C4-2B (cell line): ENCODE measurements around the gene PNPLA2.

ENCODE experiments used
- ZFX ChIP-seq: fragments of 450-650 bp; IDR thresholded peaks from 2 replicates; pipeline ENCODE4 v1.6.1; 2017
- TF ChIP-seq, protein P1 (sequence below): fragments of 450-650 bp; conservative IDR thresholded peaks from 2 replicates; pipeline ENCODE4 v1.5.1; 2017; ENCODE audit warnings: mild to moderate bottlenecking

DNA sequence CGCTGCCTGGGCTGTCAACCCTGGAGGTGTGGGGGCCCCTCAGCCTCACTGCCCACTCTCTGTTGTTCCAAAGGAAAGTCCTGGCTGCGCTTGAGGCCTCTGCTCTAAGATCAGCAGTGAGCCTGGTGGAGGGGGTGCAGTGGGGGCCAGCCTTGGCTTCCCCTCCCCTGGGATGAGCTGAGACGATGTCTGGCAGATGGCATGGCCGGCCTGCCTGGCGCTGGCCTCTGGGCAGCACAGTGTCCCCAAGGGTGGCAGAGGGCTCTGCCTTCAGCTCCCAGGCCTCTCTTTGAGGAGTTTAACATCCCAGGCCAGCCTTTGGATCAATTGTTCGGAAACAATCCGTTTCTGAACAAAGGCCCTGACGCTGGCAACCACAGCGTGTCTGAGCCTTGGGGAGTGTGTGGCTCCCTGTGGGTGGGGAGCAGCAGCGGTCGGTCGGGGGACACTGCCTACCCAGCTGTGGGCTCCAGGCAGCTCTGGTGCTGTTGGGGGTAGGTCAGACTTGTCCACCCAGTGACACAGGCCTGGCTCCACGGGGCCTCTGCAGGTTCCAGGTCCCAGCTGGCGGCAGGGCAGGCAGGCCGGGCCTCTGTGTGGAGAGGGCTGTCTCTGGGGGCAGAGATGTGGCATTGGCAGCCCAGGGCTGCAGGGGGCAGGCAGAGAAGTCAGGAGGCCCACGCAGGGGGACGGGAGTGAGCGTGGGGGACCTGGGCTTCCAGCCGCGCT, 36.1 kb downstream of the PNPLA2 start:
- TF ChIP-seq, protein P1, sequence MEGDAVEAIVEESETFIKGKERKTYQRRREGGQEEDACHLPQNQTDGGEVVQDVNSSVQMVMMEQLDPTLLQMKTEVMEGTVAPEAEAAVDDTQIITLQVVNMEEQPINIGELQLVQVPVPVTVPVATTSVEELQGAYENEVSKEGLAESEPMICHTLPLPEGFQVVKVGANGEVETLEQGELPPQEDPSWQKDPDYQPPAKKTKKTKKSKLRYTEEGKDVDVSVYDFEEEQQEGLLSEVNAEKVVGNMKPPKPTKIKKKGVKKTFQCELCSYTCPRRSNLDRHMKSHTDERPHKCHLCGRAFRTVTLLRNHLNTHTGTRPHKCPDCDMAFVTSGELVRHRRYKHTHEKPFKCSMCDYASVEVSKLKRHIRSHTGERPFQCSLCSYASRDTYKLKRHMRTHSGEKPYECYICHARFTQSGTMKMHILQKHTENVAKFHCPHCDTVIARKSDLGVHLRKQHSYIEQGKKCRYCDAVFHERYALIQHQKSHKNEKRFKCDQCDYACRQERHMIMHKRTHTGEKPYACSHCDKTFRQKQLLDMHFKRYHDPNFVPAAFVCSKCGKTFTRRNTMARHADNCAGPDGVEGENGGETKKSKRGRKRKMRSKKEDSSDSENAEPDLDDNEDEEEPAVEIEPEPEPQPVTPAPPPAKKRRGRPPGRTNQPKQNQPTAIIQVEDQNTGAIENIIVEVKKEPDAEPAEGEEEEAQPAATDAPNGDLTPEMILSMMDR: no peak
- no peak for TF ChIP-seq ZFX
